ENCODE data around the gene UGT1A5.

DNA sequence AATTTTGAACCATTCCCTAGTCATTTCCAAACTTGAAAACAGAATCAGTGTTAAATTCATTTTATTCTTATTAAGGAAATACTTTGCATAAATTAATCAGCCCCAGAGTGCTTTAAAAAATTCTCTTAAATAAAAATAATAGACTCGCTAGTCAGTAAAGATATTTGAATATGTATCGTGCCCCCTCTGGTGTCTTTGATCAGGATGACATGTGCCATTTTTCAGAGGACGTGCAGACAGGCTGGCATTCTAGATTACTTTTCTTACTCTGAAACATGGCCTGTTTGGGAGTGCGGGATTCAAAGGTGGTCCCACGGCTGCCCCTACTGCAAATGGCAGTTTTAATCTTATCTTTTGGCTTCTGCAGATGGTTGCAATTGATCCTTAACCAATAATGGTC is 59.9 kb downstream of the UGT1A5 start:
- TF ChIP-seq, protein P1, sequence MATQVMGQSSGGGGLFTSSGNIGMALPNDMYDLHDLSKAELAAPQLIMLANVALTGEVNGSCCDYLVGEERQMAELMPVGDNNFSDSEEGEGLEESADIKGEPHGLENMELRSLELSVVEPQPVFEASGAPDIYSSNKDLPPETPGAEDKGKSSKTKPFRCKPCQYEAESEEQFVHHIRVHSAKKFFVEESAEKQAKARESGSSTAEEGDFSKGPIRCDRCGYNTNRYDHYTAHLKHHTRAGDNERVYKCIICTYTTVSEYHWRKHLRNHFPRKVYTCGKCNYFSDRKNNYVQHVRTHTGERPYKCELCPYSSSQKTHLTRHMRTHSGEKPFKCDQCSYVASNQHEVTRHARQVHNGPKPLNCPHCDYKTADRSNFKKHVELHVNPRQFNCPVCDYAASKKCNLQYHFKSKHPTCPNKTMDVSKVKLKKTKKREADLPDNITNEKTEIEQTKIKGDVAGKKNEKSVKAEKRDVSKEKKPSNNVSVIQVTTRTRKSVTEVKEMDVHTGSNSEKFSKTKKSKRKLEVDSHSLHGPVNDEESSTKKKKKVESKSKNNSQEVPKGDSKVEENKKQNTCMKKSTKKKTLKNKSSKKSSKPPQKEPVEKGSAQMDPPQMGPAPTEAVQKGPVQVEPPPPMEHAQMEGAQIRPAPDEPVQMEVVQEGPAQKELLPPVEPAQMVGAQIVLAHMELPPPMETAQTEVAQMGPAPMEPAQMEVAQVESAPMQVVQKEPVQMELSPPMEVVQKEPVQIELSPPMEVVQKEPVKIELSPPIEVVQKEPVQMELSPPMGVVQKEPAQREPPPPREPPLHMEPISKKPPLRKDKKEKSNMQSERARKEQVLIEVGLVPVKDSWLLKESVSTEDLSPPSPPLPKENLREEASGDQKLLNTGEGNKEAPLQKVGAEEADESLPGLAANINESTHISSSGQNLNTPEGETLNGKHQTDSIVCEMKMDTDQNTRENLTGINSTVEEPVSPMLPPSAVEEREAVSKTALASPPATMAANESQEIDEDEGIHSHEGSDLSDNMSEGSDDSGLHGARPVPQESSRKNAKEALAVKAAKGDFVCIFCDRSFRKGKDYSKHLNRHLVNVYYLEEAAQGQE (IDR thresholded peaks at IDR 0.05; ENCODE audit: low read depth, low read length) = no peak
- TF ChIP-seq, protein P2, sequence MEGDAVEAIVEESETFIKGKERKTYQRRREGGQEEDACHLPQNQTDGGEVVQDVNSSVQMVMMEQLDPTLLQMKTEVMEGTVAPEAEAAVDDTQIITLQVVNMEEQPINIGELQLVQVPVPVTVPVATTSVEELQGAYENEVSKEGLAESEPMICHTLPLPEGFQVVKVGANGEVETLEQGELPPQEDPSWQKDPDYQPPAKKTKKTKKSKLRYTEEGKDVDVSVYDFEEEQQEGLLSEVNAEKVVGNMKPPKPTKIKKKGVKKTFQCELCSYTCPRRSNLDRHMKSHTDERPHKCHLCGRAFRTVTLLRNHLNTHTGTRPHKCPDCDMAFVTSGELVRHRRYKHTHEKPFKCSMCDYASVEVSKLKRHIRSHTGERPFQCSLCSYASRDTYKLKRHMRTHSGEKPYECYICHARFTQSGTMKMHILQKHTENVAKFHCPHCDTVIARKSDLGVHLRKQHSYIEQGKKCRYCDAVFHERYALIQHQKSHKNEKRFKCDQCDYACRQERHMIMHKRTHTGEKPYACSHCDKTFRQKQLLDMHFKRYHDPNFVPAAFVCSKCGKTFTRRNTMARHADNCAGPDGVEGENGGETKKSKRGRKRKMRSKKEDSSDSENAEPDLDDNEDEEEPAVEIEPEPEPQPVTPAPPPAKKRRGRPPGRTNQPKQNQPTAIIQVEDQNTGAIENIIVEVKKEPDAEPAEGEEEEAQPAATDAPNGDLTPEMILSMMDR (IDR thresholded peaks at IDR 0.05 in 2 of 3, conservative IDR thresholded peaks at IDR 0.05 in 1 of 3; ENCODE audit: control insufficient read depth in 2 of 3, extremely low read depth in 1 of 3, insufficient read depth in 1 of 3, low read depth in 3 of 3, low read length in 3 of 3) = no peak
- TF ChIP-seq, protein P3, sequence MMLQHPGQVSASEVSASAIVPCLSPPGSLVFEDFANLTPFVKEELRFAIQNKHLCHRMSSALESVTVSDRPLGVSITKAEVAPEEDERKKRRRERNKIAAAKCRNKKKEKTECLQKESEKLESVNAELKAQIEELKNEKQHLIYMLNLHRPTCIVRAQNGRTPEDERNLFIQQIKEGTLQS (IDR thresholded peaks at IDR 0.05; ENCODE audit: borderline replicate concordance, extremely low read depth, low read depth, low read length) = no peak
- TF ChIP-seq MYC (IDR thresholded peaks at IDR 0.05; ENCODE audit: insufficient read depth, insufficient read length, insufficient replicate concordance, low read length, severe bottlenecking) (no peak), RFX5 (IDR thresholded peaks at IDR 0.05; ENCODE audit: low read depth, low read length) (no peak)

All from GM12878 (cell line).